Effector memory CD8-positive, alpha-beta T cell (primary cell): Measurements from ENCODE around the gene CAMK2G.

Experiments used
- ATAC-seq: fragments of 150-1000 bp; cut with Tn5 transposase; replicated peaks from 2 replicates; pipeline ENCODE4 v1.10.0; 2021; ENCODE audit warnings: mild to moderate bottlenecking, moderate library complexity
- DNase-seq, 3 experiments: peaks; one replicate each; pipeline ENCODE4 v3.0.0; 2021
- H3K27ac Mint-ChIP-seq, 2 donors: one replicate each; pipeline ENCODE4 v1.8.0; 2022; ENCODE audit warnings: mild to moderate bottlenecking in 2 of 2, mixed read lengths in 2 of 2, moderate library complexity in 2 of 2
- H3K27me3 Mint-ChIP-seq, 2 donors: one replicate each; pipeline ENCODE4 v1.8.0; 2022; ENCODE audit warnings: mixed read lengths in 2 of 2
- H3K36me3 Mint-ChIP-seq: one replicate; pipeline ENCODE4 v1.8.0; 2022; ENCODE audit warnings: mild to moderate bottlenecking, moderate library complexity, mixed read lengths; ENCODE audit not compliant: insufficient read depth
- H3K4me1 Mint-ChIP-seq, 2 donors: one replicate each; pipeline ENCODE4 v1.8.0; 2022; ENCODE audit warnings: low read depth in 2 of 2, mixed read lengths in 2 of 2
- H3K4me3 Mint-ChIP-seq, 2 donors: one replicate each; pipeline ENCODE4 v1.8.0; 2022; ENCODE audit warnings: mild to moderate bottlenecking in 2 of 2, mixed read lengths in 2 of 2, moderate library complexity in 2 of 2
- H3K9me3 Mint-ChIP-seq, 2 donors: one replicate each; pipeline ENCODE4 v1.8.0; 2022; ENCODE audit warnings: mixed read lengths in 2 of 2

Gene CAMK2G

DNA sequence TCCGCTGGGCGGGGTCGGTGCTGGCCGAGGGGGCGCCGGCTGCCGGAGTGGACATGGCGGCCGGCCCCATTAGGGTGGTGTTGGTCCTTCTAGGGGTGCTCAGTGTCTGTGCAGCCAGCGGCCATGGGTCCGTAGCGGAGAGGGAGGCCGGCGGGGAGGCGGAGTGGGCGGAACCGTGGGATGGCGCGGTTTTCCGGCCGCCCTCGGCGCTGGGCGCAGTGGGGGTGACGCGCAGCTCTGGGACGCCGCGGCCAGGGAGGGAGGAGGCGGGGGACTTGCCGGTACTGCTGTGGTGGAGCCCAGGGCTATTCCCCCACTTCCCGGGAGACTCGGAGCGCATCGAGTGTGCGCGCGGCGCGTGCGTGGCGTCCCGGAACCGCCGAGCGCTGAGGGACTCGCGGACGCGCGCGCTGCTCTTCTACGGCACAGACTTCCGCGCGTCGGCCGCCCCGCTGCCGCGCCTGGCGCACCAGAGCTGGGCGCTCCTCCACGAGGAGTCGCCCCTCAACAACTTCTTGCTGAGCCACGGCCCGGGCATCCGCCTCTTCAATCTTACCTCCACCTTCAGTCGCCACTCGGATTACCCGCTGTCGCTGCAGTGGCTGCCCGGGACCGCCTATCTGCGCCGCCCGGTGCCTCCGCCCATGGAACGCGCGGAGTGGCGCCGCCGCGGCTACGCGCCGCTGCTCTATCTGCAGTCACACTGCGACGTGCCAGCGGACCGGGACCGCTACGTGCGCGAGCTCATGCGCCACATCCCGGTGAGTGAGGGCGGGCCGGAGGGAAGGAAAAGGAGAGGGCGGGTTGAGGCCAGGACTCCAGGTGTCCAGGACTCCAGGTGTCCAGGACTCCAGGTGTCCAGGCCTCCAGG is 101.8 kb downstream of the CAMK2G start:
- Mint-ChIP-seq H3K4me1 (peaks cover 41 to 50% of the 10 kb centered on the region in 2 donors), H3K9me3 (no peaks in the 10 kb centered on the region), H3K4me3 (peak overlapping the region; percentile 80 to 87), H3K27ac (peak overlapping the region; percentile 91 to 94), H3K27me3 (no peaks in the 10 kb centered on the region), H3K36me3 (peaks cover 88% of the 10 kb centered on the region)
- peak; percentile 68 for ATAC-seq
- DNase-seq: peak; percentile 73 to 78 (median 78)

DNA sequence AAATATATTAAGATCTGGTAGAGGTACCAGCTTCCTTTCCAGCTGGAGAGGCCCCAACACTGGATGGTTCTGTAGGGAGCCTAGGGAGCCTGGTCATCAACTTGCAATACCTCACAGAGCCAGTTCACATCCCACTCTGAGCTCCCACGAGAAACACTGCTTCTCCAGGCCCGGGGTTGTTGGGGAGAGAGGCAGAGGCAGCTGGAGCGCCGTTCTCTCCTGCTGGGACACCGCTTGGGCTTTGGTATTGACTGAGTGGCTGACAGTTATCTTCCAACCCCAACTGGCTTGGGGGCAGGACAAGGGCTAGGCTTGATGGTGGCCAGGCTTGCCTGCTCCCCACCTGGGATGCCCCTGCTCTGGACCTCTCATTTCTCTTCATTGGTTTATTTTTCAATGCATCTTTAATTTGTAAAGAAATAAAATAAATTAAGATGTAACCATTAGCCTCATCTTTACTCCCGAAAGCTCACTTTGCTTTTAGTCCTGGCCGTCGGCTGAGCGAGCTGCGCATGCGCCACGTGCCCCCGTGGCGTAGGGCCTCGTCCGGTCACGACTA is 102.6 kb downstream of the CAMK2G start:
- peak; percentile 42 for ATAC-seq
- Mint-ChIP-seq H3K36me3 (peaks cover 88% of the 10 kb centered on the region), H3K4me3 (peak overlapping the region; percentile 80 to 87), H3K4me1 (peaks cover 39 to 47% of the 10 kb centered on the region in 2 donors), H3K9me3 (no peaks in the 10 kb centered on the region), H3K27ac (peak overlapping the region; percentile 91 to 94), H3K27me3 (no peaks in the 10 kb centered on the region)
- DNase-seq: peak in 2 of 3 experiments; percentile 72 to 73

DNA sequence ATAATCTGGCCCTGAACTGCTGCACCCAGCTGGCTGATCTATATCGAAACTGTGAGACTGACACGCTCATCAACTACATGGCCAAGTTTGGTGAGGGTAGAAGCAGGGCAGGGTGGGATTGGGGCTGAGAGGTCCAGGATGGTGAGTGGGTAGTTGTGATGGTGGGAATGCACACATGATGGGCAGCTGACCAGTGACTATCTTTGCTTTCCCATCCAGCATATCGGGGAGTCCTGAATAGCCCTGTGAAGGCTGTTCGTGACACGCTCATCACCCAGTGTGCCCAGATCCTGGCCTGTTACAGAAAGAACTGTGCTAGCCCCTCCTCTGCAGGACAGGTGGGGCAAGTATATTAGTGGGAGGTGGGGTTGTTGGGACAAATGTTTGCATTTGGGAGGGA is 105.0 kb downstream of the CAMK2G start:
- H3K27me3 Mint-ChIP-seq: no peaks in the 10 kb centered on the region
- H3K4me3 Mint-ChIP-seq: peak overlapping the region; percentile 38 to 44
- DNase-seq (no peak), ATAC-seq (no peak)
- H3K9me3 Mint-ChIP-seq: no peaks in the 10 kb centered on the region
- H3K27ac Mint-ChIP-seq: peak overlapping the region in 1 of 2 donors; percentile 66
- peaks cover 87% of the 10 kb centered on the region for H3K36me3 Mint-ChIP-seq
- H3K4me1 Mint-ChIP-seq: peaks cover 30 to 39% of the 10 kb centered on the region in 2 donors

DNA sequence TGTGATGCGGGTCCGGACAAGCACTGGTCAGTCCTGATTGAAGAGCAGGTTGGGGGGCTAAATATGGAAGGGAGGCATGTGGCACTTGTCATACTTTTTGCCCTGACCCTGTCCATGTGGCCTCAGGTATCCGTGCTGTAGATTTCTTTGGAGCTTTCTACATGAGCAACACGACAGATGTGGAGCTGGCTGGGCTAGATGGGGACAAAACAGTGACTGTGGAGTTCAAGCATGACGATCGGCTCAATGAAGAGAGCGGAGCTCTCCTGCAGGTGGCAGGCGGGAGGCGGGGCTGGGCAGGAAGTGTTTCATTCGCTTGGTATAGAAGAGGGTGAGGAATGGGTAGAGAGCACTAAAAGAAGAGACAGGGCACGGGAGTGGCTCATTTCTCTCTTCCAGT is 105.5 kb downstream of the CAMK2G start:
- peak overlapping the region; percentile 38 to 44 for H3K4me3 Mint-ChIP-seq
- H3K27me3 Mint-ChIP-seq: no peaks in the 10 kb centered on the region
- ATAC-seq (peak; percentile 20), DNase-seq (peak; percentile 47 to 55 (median 49))
- peaks cover 92% of the 10 kb centered on the region for H3K36me3 Mint-ChIP-seq
- H3K4me1 Mint-ChIP-seq: peaks cover 27 to 39% of the 10 kb centered on the region in 2 donors
- H3K9me3 Mint-ChIP-seq: no peaks in the 10 kb centered on the region
- H3K27ac Mint-ChIP-seq: peak overlapping the region in 1 of 2 donors; percentile 66

DNA sequence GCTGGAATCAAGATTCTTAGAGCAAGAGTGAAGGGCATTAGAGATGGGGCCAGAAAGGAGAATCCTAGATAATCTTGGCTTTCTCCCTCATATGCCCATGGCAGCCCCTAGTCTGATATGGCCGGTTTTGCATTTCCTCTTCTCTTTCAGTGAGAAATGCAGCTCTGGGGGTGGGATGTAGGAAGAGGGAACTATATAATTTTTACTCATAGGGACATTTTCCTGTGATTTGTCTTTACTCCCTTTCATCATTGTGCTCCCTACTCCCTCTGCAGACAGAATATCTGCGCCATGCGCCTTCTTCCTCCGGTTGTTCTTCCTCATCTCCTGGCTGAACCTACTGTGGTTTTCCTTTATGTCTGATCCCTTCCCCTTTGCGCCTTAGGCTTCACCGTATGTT is 109.3 kb downstream of the CAMK2G start:
- peak overlapping the region; percentile 71 for H3K27ac Mint-ChIP-seq
- no peak for DNase-seq
- peaks cover 97% of the 10 kb centered on the region for H3K36me3 Mint-ChIP-seq
- H3K27me3 Mint-ChIP-seq: no peaks in the 10 kb centered on the region
- no peak for ATAC-seq
- no peak overlapping the region for H3K4me3 Mint-ChIP-seq
- peaks cover 48 to 57% of the 10 kb centered on the region in 2 donors for H3K4me1 Mint-ChIP-seq
- no peaks in the 10 kb centered on the region for H3K9me3 Mint-ChIP-seq

DNA sequence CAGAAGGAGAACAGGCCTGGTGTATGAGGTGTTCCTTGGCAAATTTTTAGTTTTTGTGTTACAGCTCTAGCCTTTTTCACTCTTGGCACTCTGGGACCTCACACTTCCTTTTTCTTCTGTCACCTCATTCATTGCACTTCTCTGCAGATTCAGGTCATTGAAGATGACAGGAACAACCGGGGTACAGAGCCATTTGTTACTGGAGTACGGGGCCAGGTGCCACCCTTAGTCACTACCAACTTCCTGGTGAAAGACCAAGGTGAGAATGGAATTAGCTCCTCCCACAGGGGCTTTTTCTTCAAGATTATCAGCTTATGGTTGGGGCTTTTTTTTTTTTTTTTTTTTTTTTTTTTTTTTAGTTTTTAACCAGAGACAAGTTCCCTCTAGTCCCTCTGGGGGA is 111.0 kb downstream of the CAMK2G start:
- peak overlapping the region; percentile 51 to 62 for H3K4me3 Mint-ChIP-seq
- H3K4me1 Mint-ChIP-seq: peaks cover 52 to 64% of the 10 kb centered on the region in 2 donors
- H3K27me3 Mint-ChIP-seq: no peaks in the 10 kb centered on the region
- no peaks in the 10 kb centered on the region for H3K9me3 Mint-ChIP-seq
- DNase-seq: peak in 2 of 3 experiments; percentile 55 to 59
- peak; percentile 45 for ATAC-seq
- peaks cover 94% of the 10 kb centered on the region for H3K36me3 Mint-ChIP-seq
- H3K27ac Mint-ChIP-seq: peak overlapping the region; percentile 71 to 73

DNA sequence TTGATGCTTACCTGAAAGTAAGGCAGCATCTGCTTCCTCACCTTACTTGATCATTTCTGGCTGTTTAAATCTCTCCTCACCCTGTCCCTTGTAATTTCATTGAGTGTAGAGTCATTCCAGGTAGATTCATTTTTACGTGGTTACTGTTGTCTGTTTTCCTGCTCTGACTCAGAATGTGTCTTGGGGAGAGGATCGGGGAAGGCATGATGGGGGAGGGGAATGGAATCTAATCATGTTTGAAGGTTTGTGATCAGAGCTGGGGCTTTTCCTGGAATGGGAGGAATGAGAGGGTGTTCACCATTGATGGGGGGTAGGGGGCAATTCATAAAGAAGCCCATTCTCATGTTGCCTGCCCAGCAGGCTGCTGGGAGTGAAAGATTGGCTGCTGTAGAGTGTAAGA is 111.4 kb downstream of the CAMK2G start:
- peaks cover 56 to 66% of the 10 kb centered on the region in 2 donors for H3K4me1 Mint-ChIP-seq
- H3K9me3 Mint-ChIP-seq: no peaks in the 10 kb centered on the region
- DNase-seq (no peak), ATAC-seq (no peak)
- H3K27me3 Mint-ChIP-seq: no peaks in the 10 kb centered on the region
- peak overlapping the region; percentile 44 to 51 for H3K4me3 Mint-ChIP-seq
- peak overlapping the region; percentile 71 to 73 for H3K27ac Mint-ChIP-seq
- peaks cover 89% of the 10 kb centered on the region for H3K36me3 Mint-ChIP-seq
